HS-5 (cell line): ENCODE results near the gene PRIM2.
"Not testable (repeated sequence)": the region's sequence is repeated elsewhere in the genome, so short reads cannot be mapped to it uniquely, and the experiment has no call there.

Experiments used
- DNase-seq: peaks from one replicate; pipeline ENCODE4 v3.0.0-alpha.2; 2012; ENCODE audit warnings: low read depth

Gene PRIM2

GRCh38 chr6:57610612-57611011 lies 293.2 kb downstream of the PRIM2 start:
- not testable (repeated sequence) for DNase-seq

DNA sequence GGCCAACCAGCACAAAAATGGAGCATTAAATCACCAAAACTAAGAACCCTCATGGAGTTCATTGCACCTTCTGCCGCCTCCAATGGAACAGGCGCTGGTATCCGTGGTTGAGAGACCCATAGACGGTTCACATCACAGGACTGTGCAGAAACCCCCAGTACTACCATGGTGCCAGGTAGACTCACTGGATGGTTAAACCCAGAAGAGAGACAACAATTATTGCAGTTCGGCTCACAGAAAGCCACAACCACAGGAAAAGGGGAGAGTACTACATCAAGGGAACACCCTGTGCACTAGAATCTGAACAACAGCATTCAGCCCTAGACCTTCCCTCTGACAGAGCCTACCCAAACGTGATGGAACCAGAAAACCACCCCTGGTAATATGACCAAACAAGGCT lies 301.5 kb downstream of the PRIM2 start:
- not testable (repeated sequence) for DNase-seq

DNA sequence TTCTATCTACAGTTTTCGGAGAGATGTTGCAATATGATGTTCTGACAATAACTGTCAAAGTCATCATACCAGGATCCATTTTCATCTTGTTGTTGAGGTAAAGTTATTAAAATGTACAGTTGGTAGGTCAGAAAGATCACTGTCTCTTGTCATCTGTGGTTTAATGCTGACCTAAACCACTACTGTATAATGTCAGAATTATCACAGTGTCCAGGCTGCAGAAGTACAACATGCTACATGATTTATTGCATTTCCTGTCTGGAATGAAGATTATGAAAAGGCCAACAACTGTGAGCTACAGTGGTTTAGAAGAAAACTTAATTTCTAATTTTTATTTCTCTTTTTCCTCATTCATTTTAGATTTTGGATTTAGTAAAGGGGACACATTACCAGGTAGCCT lies 314.3 kb downstream of the PRIM2 start:
- not testable (repeated sequence) for DNase-seq

GRCh38 chr6:57658526-57658925 lies 341.1 kb downstream of the PRIM2 start:
- peak; percentile 18 for DNase-seq

DNA sequence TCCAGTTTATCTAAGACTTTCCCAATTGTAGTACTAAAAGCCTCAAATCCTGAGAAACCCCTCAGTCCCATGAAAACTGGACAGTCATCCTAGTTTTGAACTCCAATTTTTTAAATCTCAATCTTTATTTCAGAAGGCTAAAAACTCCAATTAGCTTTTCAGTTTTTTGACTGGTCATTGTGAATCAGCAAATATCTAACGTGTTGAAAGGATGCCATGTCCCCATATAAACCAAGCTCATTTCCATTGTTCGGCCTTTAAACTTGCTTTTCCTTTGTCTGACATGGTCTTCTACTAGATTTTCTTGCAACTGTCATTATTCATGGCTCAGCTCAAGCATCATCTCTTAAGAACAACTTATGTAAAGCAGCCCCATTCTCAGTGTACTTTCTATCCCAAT lies 342.4 kb downstream of the PRIM2 start:
- DNase-seq, result not testable (repeated sequence)

DNA sequence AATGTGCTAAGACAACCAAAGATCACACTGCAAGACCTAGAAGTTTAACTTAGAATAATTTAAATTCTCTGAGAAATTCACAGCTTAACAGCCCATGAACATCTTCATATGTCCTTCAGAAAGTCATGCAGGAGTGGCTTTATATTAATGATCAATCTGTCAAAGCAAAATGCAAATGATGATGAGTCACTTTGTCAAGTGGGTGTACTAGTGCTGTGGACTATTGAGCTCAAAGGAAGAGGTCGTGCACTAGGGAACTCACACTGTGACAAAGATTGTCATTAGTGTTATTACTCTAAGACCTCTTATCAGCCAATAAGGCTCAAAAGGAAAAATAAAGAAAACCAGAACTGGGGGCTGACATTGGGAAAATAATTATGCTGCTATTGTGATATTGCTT lies 343.5 kb downstream of the PRIM2 start:
- DNase-seq, result not testable (repeated sequence)

DNA sequence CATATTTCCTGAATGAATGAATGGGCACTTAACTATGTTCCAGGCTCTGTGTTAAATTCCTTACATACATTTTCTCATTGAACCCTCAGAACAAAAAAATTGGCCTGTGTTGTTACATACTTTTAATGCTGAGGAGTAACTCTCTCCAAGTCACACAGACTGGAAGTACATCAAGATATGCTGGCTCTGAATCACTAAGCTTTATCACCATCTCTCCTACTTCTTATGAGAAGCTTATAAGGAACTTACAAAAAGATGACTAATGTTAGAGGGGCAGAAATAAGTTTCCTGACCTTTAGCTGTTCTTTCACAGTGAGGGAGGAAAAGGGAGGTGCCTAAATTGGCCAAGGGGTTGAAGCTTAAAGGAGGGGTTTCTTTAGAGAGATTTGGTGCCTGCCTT lies 350.7 kb downstream of the PRIM2 start:
- DNase-seq, result not testable (repeated sequence)

- DNase-seq, result not testable (repeated sequence)
Observed at GRCh38 chr6:57671237-57671636, 353.8 kb downstream of the PRIM2 start.

GRCh38 chr6:57671937-57672627 lies 354.7 kb downstream of the PRIM2 start:
- DNase-seq, result peak; percentile 15

GRCh38 chr6:57673281-57673680 lies 355.9 kb downstream of the PRIM2 start:
- DNase-seq, result not testable (repeated sequence)

DNA sequence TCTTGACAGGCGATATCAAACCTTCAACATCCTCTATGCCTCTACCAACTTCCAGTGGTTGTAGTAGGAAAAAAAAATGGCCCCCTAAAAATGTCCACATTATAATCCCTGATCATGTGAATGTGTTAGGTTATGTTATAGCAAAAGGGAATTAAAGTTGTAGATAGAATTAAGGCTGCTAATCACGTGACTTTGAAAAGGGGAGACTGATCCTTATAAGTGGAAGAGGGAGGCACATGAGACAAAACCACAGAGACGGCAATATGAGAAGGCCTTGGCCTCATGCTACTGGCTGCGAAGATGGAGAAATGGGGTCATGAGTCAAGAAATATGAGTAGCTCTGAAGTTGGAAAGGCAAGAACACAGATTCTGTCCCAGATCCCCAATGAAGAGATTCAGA lies 358.0 kb downstream of the PRIM2 start:
- DNase-seq, result not testable (repeated sequence)

GRCh38 chr6:57696382-57696781 lies 379.0 kb downstream of the PRIM2 start:
- DNase-seq, result not testable (repeated sequence)
